HCT116 (cell line): ENCODE measurements around the gene SLC44A5. TPM values are rescaled to one million over a fixed set of nuclear protein-coding genes. Genes with fewer than 3 reads are reported as not detected.

Experiments used
- ATAC-seq: fragments of 200-7000 bp; cut with Tn5 transposase; 2 replicates; pipeline ENCODE4 v1.9.1; 2020; ENCODE audit warnings: mild to moderate bottlenecking, moderate library complexity
- BruUV-seq: library from RNA; stranded (reverse); fragments of 400-500 nt; replicated peaks from 2 replicates; lab custom pipeline; 2021; lab: Mats Ljungman, UMichigan
- CTCF ChIA-PET: fragments of 300-600 bp; sonication (Branson Sonifier 250); formaldehyde crosslinking; loops from one replicate; lab custom pipeline; 2021; ENCODE audit warnings: antibody characterized with exemption; lab: Charles Lee
- POLR2A ChIA-PET: fragments of 300-600, 350-600 bp; sonication (Branson Sonifier 250); formaldehyde crosslinking; loops from one replicate; lab custom pipeline; 2021; ENCODE audit warnings: antibody characterized with exemption; lab: Charles Lee
- RAD21 ChIA-PET, 2 experiments: fragments of 300-600 bp; sonication (Branson Sonifier 250); formaldehyde crosslinking; loops; one replicate each; lab custom pipeline; 2023; ENCODE audit warnings: low total read pairs in 2 of 2; ENCODE audit not compliant: uncharacterized antibody in 2 of 2, unreplicated experiment in 2 of 2, low non-redundant PET in 1 of 2; lab: Charles Lee
- DNase-seq: peaks from one replicate; pipeline ENCODE4 v3.0.0-alpha.2; 2010; ENCODE audit warnings: low read depth, low spot score
- H2AFZ ChIP-seq: fragments of 200-600 bp; shearing (Covaris generic), sonication (generic); 2 replicates; pipeline ENCODE4 v1.6.1; 2017; ENCODE audit warnings: low read depth, mixed run types, mixed read lengths, antibody characterized with exemption, low read length; ENCODE audit not compliant: poor library complexity, severe bottlenecking
- H3K27ac ChIP-seq: 2 replicates; pipeline ENCODE4 v1.5.1; 2012; ENCODE audit warnings: low read depth, low read length
- H3K27me3 ChIP-seq: fragments of 200-600 bp; sonication (generic); 2 replicates; pipeline ENCODE4 v1.6.1; 2016; ENCODE audit warnings: mixed run types, low read length, mixed read lengths; ENCODE audit not compliant: insufficient read depth
- H3K36me3 ChIP-seq, 2 experiments: fragments of 200-500 bp in 1 of 2; fragments of 200-600 bp in 1 of 2; sonication (Bioruptor generic) in 1 of 2; sonication (generic) in 1 of 2; 2 replicates each; pipeline versions ENCODE4 v1.5.1 to v1.6.1; 2014 to 2016; ENCODE audit warnings: low read length in 2 of 2, inconsistent platforms in 1 of 2, mixed read lengths in 1 of 2, mixed run types in 1 of 2; ENCODE audit not compliant: insufficient read depth in 2 of 2, control insufficient read depth in 1 of 2
- H3K4me1 ChIP-seq, 2 experiments: fragments of 200-600 bp in 1 of 2; sonication (generic) in 1 of 2; 2 replicates each; pipeline versions ENCODE4 v1.5.1 to v1.6.1; 2012 to 2017; ENCODE audit warnings: low read length in 2 of 2, inconsistent platforms in 1 of 2, mild to moderate bottlenecking in 1 of 2, mixed read lengths in 1 of 2, mixed run types in 1 of 2, moderate library complexity in 1 of 2; ENCODE audit not compliant: insufficient read depth in 2 of 2, control insufficient read depth in 1 of 2
- H3K4me2 ChIP-seq: fragments of 200-600 bp; sonication (generic); 2 replicates; pipeline ENCODE4 v1.6.1; 2017; ENCODE audit warnings: mixed run types, low read length, mixed read lengths
- H3K4me3 ChIP-seq, 2 experiments: fragments of 200-600 bp in 1 of 2; sonication (generic) in 1 of 2; replicated peaks in 1 of 2; 2 replicates each; pipeline ENCODE4 v1.5.1; 2011 to 2016; ENCODE audit warnings: low read length in 2 of 2, control low read depth in 1 of 2, low read depth in 1 of 2, mild to moderate bottlenecking in 1 of 2, mixed read lengths in 1 of 2, mixed run types in 1 of 2
- H3K79me2 ChIP-seq: fragments of 200-600 bp; sonication (generic); 2 replicates; pipeline ENCODE4 v1.6.1; 2017; ENCODE audit warnings: mild to moderate bottlenecking, mixed run types, low read length, moderate library complexity, mixed read lengths; ENCODE audit not compliant: insufficient read depth
- H3K9ac ChIP-seq: fragments of 200-600 bp; sonication (generic); 2 replicates; pipeline ENCODE4 v1.6.1; 2016; ENCODE audit warnings: low read length, mixed read lengths
- H3K9me2 ChIP-seq: fragments of 200-600 bp; sonication (generic), shearing (Covaris generic); 2 replicates; pipeline ENCODE4 v1.6.1; 2017; ENCODE audit warnings: mixed run types, mild to moderate bottlenecking, moderate library complexity; ENCODE audit not compliant: insufficient read depth
- H3K9me3 ChIP-seq, 2 experiments: fragments of 200-500 bp in 1 of 2; fragments of 200-600 bp in 1 of 2; sonication (Bioruptor generic) in 1 of 2; sonication (generic) in 1 of 2; 2 replicates each; pipeline ENCODE4 v1.6.1; 2014 to 2017; ENCODE audit warnings: low read length in 2 of 2, mixed read lengths in 2 of 2, inconsistent platforms in 1 of 2, low read depth in 1 of 2, mild to moderate bottlenecking in 1 of 2, mixed run types in 1 of 2, moderate library complexity in 1 of 2; ENCODE audit not compliant: control insufficient read depth in 1 of 2, insufficient read depth in 1 of 2
- H4K20me1 ChIP-seq: fragments of 200-600 bp; sonication (generic), shearing (Covaris generic); 2 replicates; pipeline ENCODE4 v1.6.1; 2017; ENCODE audit warnings: mixed run types, mild to moderate bottlenecking, moderate library complexity; ENCODE audit not compliant: insufficient read depth
- CEBPB ChIP-seq: IDR thresholded peaks from 2 replicates; pipeline ENCODE4 v1.6.1; 2012; ENCODE audit warnings: low read depth
- EGR1 ChIP-seq: IDR thresholded peaks from 2 replicates; pipeline ENCODE4 v1.6.1; 2012; ENCODE audit warnings: low read depth
- EZH2 ChIP-seq: fragments of 200-600 bp; sonication (generic); IDR thresholded peaks from 2 replicates; pipeline ENCODE4 v1.6.1; 2017; ENCODE audit warnings: antibody characterized with exemption, mixed run types
- FOSL1 ChIP-seq: IDR thresholded peaks from 2 replicates; pipeline ENCODE4 v1.6.1; 2012; ENCODE audit warnings: low read depth
- JUND ChIP-seq: IDR thresholded peaks from 2 replicates; pipeline ENCODE4 v1.6.1; 2012
- POLR2A ChIP-seq: IDR thresholded peaks from 2 replicates; pipeline ENCODE4 v1.7.0; 2011; ENCODE audit warnings: borderline replicate concordance; ENCODE audit not compliant: insufficient read depth, insufficient read length; ENCODE audit errors: extremely low read depth
- POLR2AphosphoS5 ChIP-seq: IDR thresholded peaks from 2 replicates; pipeline ENCODE4 v1.6.1; 2011; ENCODE audit warnings: mild to moderate bottlenecking, low read depth, low read length, moderate library complexity
- RAD21 ChIP-seq: IDR thresholded peaks from 2 replicates; pipeline ENCODE4 v1.6.1; 2012; ENCODE audit warnings: low read depth, mild to moderate bottlenecking
- SP1 ChIP-seq: IDR thresholded peaks from 2 replicates; pipeline ENCODE4 v1.6.1; 2012; ENCODE audit warnings: low read depth
- SRF ChIP-seq: IDR thresholded peaks from 2 replicates; pipeline ENCODE4 v1.6.1; 2012; ENCODE audit warnings: low read depth
- intact Hi-C: fragments of 100-400 bp; cut with micrococcal nuclease; formaldehyde crosslinking; loops from 2 replicates; pipeline ENCODE4 v1.10.0; 2022
- total RNA-seq: library from RNA; stranded (reverse); gene quantifications from one replicate; pipeline ENCODE4 v1.2.1, GENCODE V29; 2021; ENCODE audit not compliant: unreplicated experiment
- TF ChIP-seq, protein P1 (sequence below): IDR thresholded peaks from 2 replicates; pipeline ENCODE4 v1.6.1; 2012
- TF ChIP-seq, protein P2 (sequence below): IDR thresholded peaks from 2 replicates; pipeline ENCODE4 v1.6.1; 2012; ENCODE audit warnings: low read depth
- TF ChIP-seq, protein P3 (sequence below): IDR thresholded peaks from 2 replicates; pipeline ENCODE4 v1.6.1; 2011; ENCODE audit warnings: mild to moderate bottlenecking, low read length, moderate library complexity; ENCODE audit not compliant: insufficient replicate concordance; ENCODE audit errors: extremely low read depth

Gene SLC44A5
- total RNA-seq, 1 experiment from 2014 or later, result 2.4 TPM

GRCh38 chr1:75616436-75617433, 5.8 kb upstream of the SLC44A5 start (continued):
- TF ChIP-seq, protein P1, sequence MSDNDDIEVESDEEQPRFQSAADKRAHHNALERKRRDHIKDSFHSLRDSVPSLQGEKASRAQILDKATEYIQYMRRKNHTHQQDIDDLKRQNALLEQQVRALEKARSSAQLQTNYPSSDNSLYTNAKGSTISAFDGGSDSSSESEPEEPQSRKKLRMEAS, result no peak
- TF ChIP-seq, all 23 proteins: peak for 0

- CTCF ChIA-PET, result interaction anchor here (1.4 kb wide), 1 partner anchor 11 kb away, joined by 5 read pairs; no protein-coding TSS in a partner anchor
- Histone ChIP-seq H4K20me1 (no peaks in the 10 kb centered on the region), H3K36me3 (no peaks in the 10 kb centered on the region), H3K4me1 (no peaks in the 10 kb centered on the region), H3K27me3 (no peaks in the 10 kb centered on the region), H3K4me2 (peak overlapping the region; percentile 81), H2AFZ (no peak overlapping the region)
- POLR2A ChIA-PET, result no interaction called here
- BruUV-seq, result no TSS peak
- no peak for DNase-seq
- ATAC-seq, result 0 out of 2 replicates have a peak, but pooled peaks have one; percentile 6
- TF ChIP-seq FOSL1 (no peak), POLR2AphosphoS5 (no peak), POLR2A (no peak), EZH2 (no peak), SP1 (no peak), JUND (no peak), EGR1 (no peak), RAD21 (no peak), CEBPB (no peak), SRF (no peak)
- TF ChIP-seq, protein P2, sequence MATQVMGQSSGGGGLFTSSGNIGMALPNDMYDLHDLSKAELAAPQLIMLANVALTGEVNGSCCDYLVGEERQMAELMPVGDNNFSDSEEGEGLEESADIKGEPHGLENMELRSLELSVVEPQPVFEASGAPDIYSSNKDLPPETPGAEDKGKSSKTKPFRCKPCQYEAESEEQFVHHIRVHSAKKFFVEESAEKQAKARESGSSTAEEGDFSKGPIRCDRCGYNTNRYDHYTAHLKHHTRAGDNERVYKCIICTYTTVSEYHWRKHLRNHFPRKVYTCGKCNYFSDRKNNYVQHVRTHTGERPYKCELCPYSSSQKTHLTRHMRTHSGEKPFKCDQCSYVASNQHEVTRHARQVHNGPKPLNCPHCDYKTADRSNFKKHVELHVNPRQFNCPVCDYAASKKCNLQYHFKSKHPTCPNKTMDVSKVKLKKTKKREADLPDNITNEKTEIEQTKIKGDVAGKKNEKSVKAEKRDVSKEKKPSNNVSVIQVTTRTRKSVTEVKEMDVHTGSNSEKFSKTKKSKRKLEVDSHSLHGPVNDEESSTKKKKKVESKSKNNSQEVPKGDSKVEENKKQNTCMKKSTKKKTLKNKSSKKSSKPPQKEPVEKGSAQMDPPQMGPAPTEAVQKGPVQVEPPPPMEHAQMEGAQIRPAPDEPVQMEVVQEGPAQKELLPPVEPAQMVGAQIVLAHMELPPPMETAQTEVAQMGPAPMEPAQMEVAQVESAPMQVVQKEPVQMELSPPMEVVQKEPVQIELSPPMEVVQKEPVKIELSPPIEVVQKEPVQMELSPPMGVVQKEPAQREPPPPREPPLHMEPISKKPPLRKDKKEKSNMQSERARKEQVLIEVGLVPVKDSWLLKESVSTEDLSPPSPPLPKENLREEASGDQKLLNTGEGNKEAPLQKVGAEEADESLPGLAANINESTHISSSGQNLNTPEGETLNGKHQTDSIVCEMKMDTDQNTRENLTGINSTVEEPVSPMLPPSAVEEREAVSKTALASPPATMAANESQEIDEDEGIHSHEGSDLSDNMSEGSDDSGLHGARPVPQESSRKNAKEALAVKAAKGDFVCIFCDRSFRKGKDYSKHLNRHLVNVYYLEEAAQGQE, result no peak
- TF ChIP-seq, protein P3, sequence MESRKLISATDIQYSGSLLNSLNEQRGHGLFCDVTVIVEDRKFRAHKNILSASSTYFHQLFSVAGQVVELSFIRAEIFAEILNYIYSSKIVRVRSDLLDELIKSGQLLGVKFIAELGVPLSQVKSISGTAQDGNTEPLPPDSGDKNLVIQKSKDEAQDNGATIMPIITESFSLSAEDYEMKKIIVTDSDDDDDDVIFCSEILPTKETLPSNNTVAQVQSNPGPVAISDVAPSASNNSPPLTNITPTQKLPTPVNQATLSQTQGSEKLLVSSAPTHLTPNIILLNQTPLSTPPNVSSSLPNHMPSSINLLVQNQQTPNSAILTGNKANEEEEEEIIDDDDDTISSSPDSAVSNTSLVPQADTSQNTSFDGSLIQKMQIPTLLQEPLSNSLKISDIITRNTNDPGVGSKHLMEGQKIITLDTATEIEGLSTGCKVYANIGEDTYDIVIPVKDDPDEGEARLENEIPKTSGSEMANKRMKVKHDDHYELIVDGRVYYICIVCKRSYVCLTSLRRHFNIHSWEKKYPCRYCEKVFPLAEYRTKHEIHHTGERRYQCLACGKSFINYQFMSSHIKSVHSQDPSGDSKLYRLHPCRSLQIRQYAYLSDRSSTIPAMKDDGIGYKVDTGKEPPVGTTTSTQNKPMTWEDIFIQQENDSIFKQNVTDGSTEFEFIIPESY, result no peak
- TF ChIP-seq, protein P1, result no peak
- TF ChIP-seq, all 23 proteins: peak for 0
- Histone ChIP-seq H3K9ac (no peak overlapping the region), H3K27ac (no peak overlapping the region), H3K4me3 (peak overlapping the region; percentile 40 to 55), H3K9me2 (no peaks in the 10 kb centered on the region), H3K79me2 (no peaks in the 10 kb centered on the region), H3K9me3 (no peaks in the 10 kb centered on the region)
- intact Hi-C loops, result no loop called here
- RAD21 ChIA-PET, result interaction anchor here (0.6 to 0.7 kb wide), 2 partner anchors 316 to 464 kb away, joined by 3 read pairs; no protein-coding TSS in a partner anchor
Measured at GRCh38 chr1:75615613-75616435, 4.9 kb upstream of the SLC44A5 start.
